GM19452 (cell line): Measurements from ENCODE around the gene SEC24D.
"Not testable (repeated sequence)": the region's sequence is repeated elsewhere in the genome, so short reads cannot be mapped to it uniquely, and the experiment has no call there.

ENCODE experiments used
- ATAC-seq: cut with Tn5 transposase; IDR thresholded peaks from one replicate; pipeline ENCODE4 v1.9.1; 2021; ENCODE audit not compliant: unreplicated experiment

Gene SEC24D

GRCh38 chr4:118811832-118812231, 24.1 kb downstream of the SEC24D start:
- ATAC-seq = no peak

GRCh38 chr4:118810991-118811764, 24.7 kb downstream of the SEC24D start:
- no peak for ATAC-seq

GRCh38 chr4:118807659-118808058, 28.3 kb downstream of the SEC24D start:
- no peak for ATAC-seq

- ATAC-seq = no peak
These were observed 32.7 kb downstream of the SEC24D start for GRCh38 chr4:118803253-118803652.

GRCh38 chr4:118801895-118802575, 33.9 kb downstream of the SEC24D start:
- ATAC-seq = no peak

GRCh38 chr4:118799231-118799942, 36.5 kb downstream of the SEC24D start:
- no peak for ATAC-seq

- ATAC-seq = no peak
These were observed 37.3 kb downstream of the SEC24D start for GRCh38 chr4:118798658-118799057.

GRCh38 chr4:118797558-118798142, 38.3 kb downstream of the SEC24D start:
- no peak for ATAC-seq

GRCh38 chr4:118791690-118792446, 44.1 kb downstream of the SEC24D start:
- not testable (repeated sequence) for ATAC-seq

GRCh38 chr4:118790544-118790943, 45.4 kb downstream of the SEC24D start:
- ATAC-seq = no peak

- no peak for ATAC-seq
These were observed 47.0 kb downstream of the SEC24D start for GRCh38 chr4:118788911-118789310.

GRCh38 chr4:118787844-118788380, 48.0 kb downstream of the SEC24D start:
- ATAC-seq = no peak

- no peak for ATAC-seq
These were observed 51.1 kb downstream of the SEC24D start for GRCh38 chr4:118784776-118785175.

GRCh38 chr4:118783887-118784286, 52.0 kb downstream of the SEC24D start:
- ATAC-seq = no peak

- not testable (repeated sequence) for ATAC-seq
These were observed 53.0 kb downstream of the SEC24D start for GRCh38 chr4:118782886-118783285.

- ATAC-seq = not testable (repeated sequence)
These were observed 58.3 kb downstream of the SEC24D start for GRCh38 chr4:118777649-118778048.

- ATAC-seq = not testable (repeated sequence)
These were observed 58.8 kb downstream of the SEC24D start for GRCh38 chr4:118776955-118777640.

GRCh38 chr4:118776157-118776954, 59.6 kb downstream of the SEC24D start:
- ATAC-seq = no peak

- ATAC-seq = no peak
These were observed 60.5 kb downstream of the SEC24D start for GRCh38 chr4:118775405-118775804.
